ENCODE results near the gene SNRPA. TPM values are rescaled to one million over a fixed set of nuclear protein-coding genes. Genes with fewer than 3 reads are reported as not detected.

Gene SNRPA
- total RNA-seq, 1 donor from 2014 or later, result 112 TPM

DNA sequence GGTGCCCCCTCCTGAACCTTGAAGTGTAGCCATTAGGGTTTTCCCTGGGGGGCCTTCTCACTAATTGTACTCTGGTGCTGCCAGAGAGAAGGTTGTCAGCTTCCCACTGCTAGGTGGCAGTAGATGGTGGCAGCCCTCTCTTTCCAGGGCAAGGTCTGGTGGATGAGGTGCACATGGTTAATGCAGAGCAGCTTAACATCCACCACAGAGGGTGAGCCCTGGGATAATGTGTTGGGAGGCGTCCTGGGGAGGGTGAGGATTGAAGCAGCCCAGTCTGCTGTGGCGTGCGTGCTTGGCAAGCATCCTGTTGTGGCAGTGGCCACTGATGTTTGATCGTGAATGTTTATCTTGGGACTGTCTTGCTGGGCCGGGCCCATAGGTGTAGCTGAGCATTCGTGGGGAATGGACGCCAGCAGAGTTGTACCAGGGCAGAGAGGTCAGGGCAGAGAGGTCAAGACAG lies 53.8 kb downstream of the SNRPA start:
- no peak for DNase-seq (ENCODE audit: low spot score)
- H3K4me1 ChIP-seq, result peaks cover 36% of the 10 kb centered on the region
- H2AFZ ChIP-seq (replicated peaks), result no peak overlapping the region
- Mint-ChIP-seq H3K27me3 (ENCODE audit: insufficient read depth, low read depth) (peaks cover 5% of the 10 kb centered on the region), H3K4me1 (peaks cover 70% of the 10 kb centered on the region), H3K4me3 (peak overlapping the region; percentile 76), H3K9me3 (no peaks in the 10 kb centered on the region), H3K36me3 (peaks cover 18% of the 10 kb centered on the region), H3K27ac (peak overlapping the region; percentile 32)
- no peak overlapping the region for H3K4me2 ChIP-seq
- H3K36me3 ChIP-seq, result no peaks in the 10 kb centered on the region
- no peaks in the 10 kb centered on the region for H3K27me3 ChIP-seq
- no peak for TF ChIP-seq EZH2phosphoT487 (IDR thresholded peaks at IDR 0.05)
- TF ChIP-seq, protein P1, sequence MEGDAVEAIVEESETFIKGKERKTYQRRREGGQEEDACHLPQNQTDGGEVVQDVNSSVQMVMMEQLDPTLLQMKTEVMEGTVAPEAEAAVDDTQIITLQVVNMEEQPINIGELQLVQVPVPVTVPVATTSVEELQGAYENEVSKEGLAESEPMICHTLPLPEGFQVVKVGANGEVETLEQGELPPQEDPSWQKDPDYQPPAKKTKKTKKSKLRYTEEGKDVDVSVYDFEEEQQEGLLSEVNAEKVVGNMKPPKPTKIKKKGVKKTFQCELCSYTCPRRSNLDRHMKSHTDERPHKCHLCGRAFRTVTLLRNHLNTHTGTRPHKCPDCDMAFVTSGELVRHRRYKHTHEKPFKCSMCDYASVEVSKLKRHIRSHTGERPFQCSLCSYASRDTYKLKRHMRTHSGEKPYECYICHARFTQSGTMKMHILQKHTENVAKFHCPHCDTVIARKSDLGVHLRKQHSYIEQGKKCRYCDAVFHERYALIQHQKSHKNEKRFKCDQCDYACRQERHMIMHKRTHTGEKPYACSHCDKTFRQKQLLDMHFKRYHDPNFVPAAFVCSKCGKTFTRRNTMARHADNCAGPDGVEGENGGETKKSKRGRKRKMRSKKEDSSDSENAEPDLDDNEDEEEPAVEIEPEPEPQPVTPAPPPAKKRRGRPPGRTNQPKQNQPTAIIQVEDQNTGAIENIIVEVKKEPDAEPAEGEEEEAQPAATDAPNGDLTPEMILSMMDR (IDR thresholded peaks at IDR 0.05), result peak; percentile 10
- no peaks in the 10 kb centered on the region for H3K9me3 ChIP-seq (ENCODE audit: low read depth)
- peaks cover 80% of the 10 kb centered on the region for H3K79me2 ChIP-seq (ENCODE audit: low read depth)
- peaks cover 98% of the 10 kb centered on the region for H4K20me1 ChIP-seq (ENCODE audit: low read depth)
- no peak overlapping the region for H3K9ac ChIP-seq
- H3K4me3 ChIP-seq, result no peak overlapping the region
- H3K27ac ChIP-seq, result no peak overlapping the region
- H3F3A ChIP-seq (ENCODE audit: low read depth), result peaks cover 27% of the 10 kb centered on the region

GRCh38 chr19:40805258-40805868 lies 54.4 kb downstream of the SNRPA start:
- H3K4me3 Mint-ChIP-seq, result peak overlapping the region; percentile 76

GRCh38 chr19:40806423-40807146 lies 55.6 kb downstream of the SNRPA start:
- no peaks in the 10 kb centered on the region for H3K9me3 Mint-ChIP-seq
- Histone ChIP-seq H3K4me2 (peak overlapping the region; percentile 80), H3K79me2 (ENCODE audit: low read depth) (peaks cover 63% of the 10 kb centered on the region), H3K4me3 (peak overlapping the region; percentile 33), H3K9ac (no peak overlapping the region), H2AFZ (replicated peaks) (no peak overlapping the region), H3K4me1 (peaks cover 27% of the 10 kb centered on the region), H3K27ac (peak overlapping the region; percentile 61), H3K27me3 (peaks cover 2% of the 10 kb centered on the region), H3K36me3 (no peaks in the 10 kb centered on the region), H3K9me3 (ENCODE audit: low read depth) (no peaks in the 10 kb centered on the region), H4K20me1 (ENCODE audit: low read depth) (peaks cover 86% of the 10 kb centered on the region), H3F3A (ENCODE audit: low read depth) (peaks cover 41% of the 10 kb centered on the region)
- peaks cover 70% of the 10 kb centered on the region for H3K4me1 Mint-ChIP-seq
- H3K36me3 Mint-ChIP-seq, result peaks cover 18% of the 10 kb centered on the region
- H3K27me3 Mint-ChIP-seq (ENCODE audit: insufficient read depth, low read depth), result peaks cover 14% of the 10 kb centered on the region
- TF ChIP-seq EZH2 (IDR thresholded peaks at IDR 0.05), result no peak
- TF ChIP-seq, protein P1 (IDR thresholded peaks at IDR 0.05), result peak; percentile 93
- no peak for TF ChIP-seq EZH2phosphoT487 (IDR thresholded peaks at IDR 0.05)
- H3K4me3 Mint-ChIP-seq, result peak overlapping the region; percentile 81
- H3K27ac Mint-ChIP-seq, result peak overlapping the region; percentile 51
- peak; percentile 97 for DNase-seq (ENCODE audit: low spot score)

More at GRCh38 chr19:40805258-40805868, 54.4 kb downstream of the SNRPA start:
- H3K4me1 Mint-ChIP-seq, result peaks cover 71% of the 10 kb centered on the region
- no peaks in the 10 kb centered on the region for H3K9me3 ChIP-seq (ENCODE audit: low read depth)
- no peak overlapping the region for H3K4me3 ChIP-seq
- H3F3A ChIP-seq (ENCODE audit: low read depth), result peaks cover 32% of the 10 kb centered on the region
- TF ChIP-seq EZH2phosphoT487 (IDR thresholded peaks at IDR 0.05) (no peak), EZH2 (IDR thresholded peaks at IDR 0.05) (no peak)
- TF ChIP-seq, protein P1 (IDR thresholded peaks at IDR 0.05), result no peak
- peaks cover 7% of the 10 kb centered on the region for H3K27me3 Mint-ChIP-seq (ENCODE audit: insufficient read depth, low read depth)
- no peak overlapping the region for H2AFZ ChIP-seq (replicated peaks)
- H3K9me3 Mint-ChIP-seq, result no peaks in the 10 kb centered on the region
- H3K36me3 Mint-ChIP-seq, result peaks cover 18% of the 10 kb centered on the region
- H3K27ac Mint-ChIP-seq, result no peak overlapping the region
- peaks cover 38% of the 10 kb centered on the region for H3K4me1 ChIP-seq
- no peak overlapping the region for H3K4me2 ChIP-seq
- peaks cover 98% of the 10 kb centered on the region for H4K20me1 ChIP-seq (ENCODE audit: low read depth)
- no peaks in the 10 kb centered on the region for H3K36me3 ChIP-seq
- H3K27me3 ChIP-seq, result no peaks in the 10 kb centered on the region
- H3K27ac ChIP-seq, result no peak overlapping the region
- H3K79me2 ChIP-seq (ENCODE audit: low read depth), result peaks cover 75% of the 10 kb centered on the region
- no peak overlapping the region for H3K9ac ChIP-seq
- no peak for DNase-seq (ENCODE audit: low spot score)
